GM23338 (cell line): Measurements from ENCODE around the gene L3MBTL4. TPM values are rescaled to one million over a fixed set of nuclear protein-coding genes. Genes with fewer than 3 reads are reported as not detected.

ENCODE experiments used
- ATAC-seq: fragments of 200-7000 bp; cut with Tn5 transposase; 3 replicates; pipeline ENCODE4 v1.9.1; 2020
- DNase-seq: peaks from one replicate; pipeline ENCODE4 v3.0.0-alpha.2; 2015; ENCODE audit warnings: low spot score
- H2AFZ ChIP-seq: fragments of 200-600 bp; sonication (generic); 2 replicates; pipeline ENCODE4 v1.8.0; 2016; ENCODE audit warnings: antibody characterized with exemption, mild to moderate bottlenecking, moderate library complexity
- H3F3A ChIP-seq: fragments of 200-600 bp; sonication (generic); replicated peaks from 2 replicates; pipeline ENCODE4 v1.8.0; 2017; ENCODE audit warnings: antibody characterized with exemption, mixed run types, low read depth
- H3K27ac ChIP-seq: fragments of 200-600 bp; sonication (generic); 2 replicates; pipeline ENCODE4 v1.6.1; 2016; ENCODE audit warnings: low read depth
- H3K27me3 ChIP-seq: fragments of 200-600 bp; sonication (generic); 2 replicates; pipeline ENCODE4 v1.8.0; 2016; ENCODE audit warnings: mild to moderate bottlenecking, mixed run types, moderate library complexity; ENCODE audit not compliant: insufficient read depth
- H3K36me3 ChIP-seq: fragments of 200-600 bp; sonication (generic); 2 replicates; pipeline ENCODE4 v1.8.0; 2016; ENCODE audit warnings: mild to moderate bottlenecking; ENCODE audit not compliant: insufficient read depth
- H3K4me1 ChIP-seq: fragments of 200-600 bp; sonication (generic); 2 replicates; pipeline ENCODE4 v1.8.0; 2016; ENCODE audit warnings: mild to moderate bottlenecking, moderate library complexity; ENCODE audit not compliant: insufficient read depth
- H3K4me2 ChIP-seq: fragments of 200-600 bp; sonication (generic); 2 replicates; pipeline ENCODE4 v1.7.1; 2017; ENCODE audit warnings: mixed run types
- H3K4me3 ChIP-seq: fragments of 200-600 bp; sonication (generic); 2 replicates; pipeline ENCODE4 v1.6.1; 2016; ENCODE audit warnings: mixed run types
- H3K79me2 ChIP-seq: fragments of 200-600 bp; sonication (generic); replicated peaks from 2 replicates; pipeline ENCODE4 v1.8.0; 2017; ENCODE audit warnings: mild to moderate bottlenecking; ENCODE audit not compliant: insufficient read depth
- H3K9me2 ChIP-seq: fragments of 200-600 bp; sonication (generic); 2 replicates; pipeline ENCODE4 v1.8.0; 2017; ENCODE audit not compliant: insufficient read depth
- H4K20me1 ChIP-seq: fragments of 200-600 bp; sonication (generic); replicated peaks from 2 replicates; pipeline ENCODE4 v1.8.0; 2017; ENCODE audit warnings: mild to moderate bottlenecking; ENCODE audit not compliant: insufficient read depth
- H3K27ac Mint-ChIP-seq: 2 replicates; pipeline ENCODE4 v1.8.0; 2020; ENCODE audit warnings: inconsistent platforms, mild to moderate bottlenecking, moderate library complexity, mixed read lengths
- H3K27me3 Mint-ChIP-seq: 3 replicates; pipeline ENCODE4 v1.8.0; 2022; ENCODE audit warnings: low read depth, mild to moderate bottlenecking, moderate library complexity, mixed read lengths, inconsistent platforms; ENCODE audit not compliant: insufficient read depth, poor library complexity
- H3K36me3 Mint-ChIP-seq: 3 replicates; pipeline ENCODE4 v1.8.0; 2021; ENCODE audit warnings: low read depth, mild to moderate bottlenecking, inconsistent platforms, moderate library complexity, mixed read lengths
- H3K4me1 Mint-ChIP-seq: 3 replicates; pipeline ENCODE4 v1.8.0; 2020; ENCODE audit warnings: mild to moderate bottlenecking, inconsistent platforms, mixed read lengths
- H3K4me3 Mint-ChIP-seq: 3 replicates; pipeline ENCODE4 v1.8.0; 2021; ENCODE audit warnings: moderate library complexity, mild to moderate bottlenecking, inconsistent platforms, mixed read lengths
- H3K9me3 Mint-ChIP-seq: 3 replicates; pipeline ENCODE4 v1.8.0; 2020; ENCODE audit warnings: moderate library complexity, mild to moderate bottlenecking, inconsistent platforms, mixed read lengths
- CREB1 ChIP-seq: fragments of 250-450 bp; sonication (Bioruptor Pico); IDR thresholded peaks from 2 replicates; pipeline ENCODE4 v1.5.0; 2020; ENCODE audit warnings: low read depth, mild to moderate bottlenecking, moderate library complexity
- EZH2 ChIP-seq: fragments of 200-600 bp; sonication (generic); IDR thresholded peaks from one replicate; pipeline ENCODE4 v1.8.0; 2017; ENCODE audit warnings: antibody characterized with exemption, mild to moderate bottlenecking, low read depth; ENCODE audit not compliant: unreplicated experiment
- EZH2phosphoT487 ChIP-seq: fragments of 200-600 bp; sonication (generic); IDR thresholded peaks from one replicate; pipeline ENCODE4 v1.8.1; 2018; ENCODE audit warnings: antibody characterized with exemption; ENCODE audit not compliant: unreplicated experiment
- JUNB ChIP-seq: IDR thresholded peaks from one replicate; pipeline ENCODE4 v1.6.1; 2016; ENCODE audit warnings: antibody characterized with exemption; ENCODE audit not compliant: unreplicated experiment
- NANOG ChIP-seq: IDR thresholded peaks from 2 replicates; pipeline ENCODE4 v1.6.1; 2016; ENCODE audit warnings: antibody characterized with exemption, borderline replicate concordance
- POLR2AphosphoS5 ChIP-seq: IDR thresholded peaks from 2 replicates; pipeline ENCODE4 v1.6.1; 2016; ENCODE audit warnings: antibody characterized with exemption, low read depth
- STAT1 ChIP-seq: IDR thresholded peaks from one replicate; pipeline ENCODE4 v1.6.1; 2016; ENCODE audit warnings: antibody characterized with exemption; ENCODE audit not compliant: unreplicated experiment
- ZNF114 ChIP-seq: fragments of 250-450 bp; sonication (Bioruptor Pico); IDR thresholded peaks from 2 replicates; pipeline ENCODE4 v1.5.0; 2020; ENCODE audit warnings: mild to moderate bottlenecking, moderate library complexity
- ZNF331 ChIP-seq: fragments of 250-450 bp; sonication (Bioruptor Pico); IDR thresholded peaks from 2 replicates; pipeline ENCODE4 v1.5.0; 2020; ENCODE audit warnings: low read depth, mild to moderate bottlenecking, moderate library complexity
- polyA plus RNA-seq: library from polyadenylated mRNA; unstranded; fragments of >200 nt; fragmentation: Nextera tagmentation; extraction: Ambion mirVana; gene quantifications from 2 replicates; pipeline ENCODE4 v1.2.1, GENCODE V29; 2016
- total RNA-seq: library from RNA; depleted of rRNA; stranded (reverse); fragments of >200 nt; shearing (Covaris generic); gene quantifications from 2 replicates; pipeline ENCODE4 v1.2.3, GENCODE V29; 2014
- TF ChIP-seq, protein P1 (sequence below): IDR thresholded peaks from one replicate; pipeline ENCODE4 v1.6.1; 2018; ENCODE audit warnings: antibody characterized with exemption; ENCODE audit not compliant: unreplicated experiment
- TF ChIP-seq, protein P2 (sequence below): fragments of 250-450 bp; sonication (Bioruptor Pico); IDR thresholded peaks from 2 replicates; pipeline ENCODE4 v1.5.0; 2020; ENCODE audit warnings: mild to moderate bottlenecking, moderate library complexity

L3MBTL4 gene
- total and polyA plus RNA-seq, 2 experiments from 2014 or later, result 0.48 to 2.8 TPM

DNA sequence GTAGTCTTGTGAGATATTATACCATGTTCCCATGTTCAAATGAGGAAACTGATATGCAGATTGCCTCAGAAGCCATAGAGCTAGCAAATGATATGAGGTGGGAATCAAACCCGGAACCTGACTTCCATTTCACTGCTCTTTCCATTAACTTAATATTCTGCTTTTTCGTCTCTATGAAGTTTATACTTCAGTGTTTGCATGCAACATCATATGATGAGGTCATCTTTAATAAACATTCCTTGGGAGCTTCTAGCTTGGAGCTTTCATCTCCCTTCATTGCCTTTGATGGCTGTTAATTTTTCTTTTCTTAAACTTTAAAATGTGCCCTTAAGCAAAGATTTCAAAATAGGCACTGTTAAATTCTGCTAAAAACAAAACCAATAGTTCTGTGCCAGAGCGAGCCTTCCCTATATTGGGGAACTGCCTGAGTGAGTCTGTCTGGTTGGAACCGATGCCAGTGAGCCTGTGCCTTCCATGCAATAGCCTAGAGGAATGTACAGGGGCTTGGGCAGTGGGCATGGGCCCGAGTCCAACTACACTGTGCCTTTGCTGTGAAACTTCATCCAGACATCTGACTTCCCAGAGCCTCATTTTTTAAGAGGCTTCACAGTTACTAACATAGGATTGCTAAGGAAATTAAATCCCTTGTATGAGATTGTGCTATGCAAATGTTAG lies 428.3 kb downstream of the L3MBTL4 start (continued):
- no peak for TF ChIP-seq CREB1 (CRISPR knock-in tag)
- no peak for TF ChIP-seq NANOG
- no peak for TF ChIP-seq ZNF331 (CRISPR knock-in tag)
- TF ChIP-seq, protein P1, sequence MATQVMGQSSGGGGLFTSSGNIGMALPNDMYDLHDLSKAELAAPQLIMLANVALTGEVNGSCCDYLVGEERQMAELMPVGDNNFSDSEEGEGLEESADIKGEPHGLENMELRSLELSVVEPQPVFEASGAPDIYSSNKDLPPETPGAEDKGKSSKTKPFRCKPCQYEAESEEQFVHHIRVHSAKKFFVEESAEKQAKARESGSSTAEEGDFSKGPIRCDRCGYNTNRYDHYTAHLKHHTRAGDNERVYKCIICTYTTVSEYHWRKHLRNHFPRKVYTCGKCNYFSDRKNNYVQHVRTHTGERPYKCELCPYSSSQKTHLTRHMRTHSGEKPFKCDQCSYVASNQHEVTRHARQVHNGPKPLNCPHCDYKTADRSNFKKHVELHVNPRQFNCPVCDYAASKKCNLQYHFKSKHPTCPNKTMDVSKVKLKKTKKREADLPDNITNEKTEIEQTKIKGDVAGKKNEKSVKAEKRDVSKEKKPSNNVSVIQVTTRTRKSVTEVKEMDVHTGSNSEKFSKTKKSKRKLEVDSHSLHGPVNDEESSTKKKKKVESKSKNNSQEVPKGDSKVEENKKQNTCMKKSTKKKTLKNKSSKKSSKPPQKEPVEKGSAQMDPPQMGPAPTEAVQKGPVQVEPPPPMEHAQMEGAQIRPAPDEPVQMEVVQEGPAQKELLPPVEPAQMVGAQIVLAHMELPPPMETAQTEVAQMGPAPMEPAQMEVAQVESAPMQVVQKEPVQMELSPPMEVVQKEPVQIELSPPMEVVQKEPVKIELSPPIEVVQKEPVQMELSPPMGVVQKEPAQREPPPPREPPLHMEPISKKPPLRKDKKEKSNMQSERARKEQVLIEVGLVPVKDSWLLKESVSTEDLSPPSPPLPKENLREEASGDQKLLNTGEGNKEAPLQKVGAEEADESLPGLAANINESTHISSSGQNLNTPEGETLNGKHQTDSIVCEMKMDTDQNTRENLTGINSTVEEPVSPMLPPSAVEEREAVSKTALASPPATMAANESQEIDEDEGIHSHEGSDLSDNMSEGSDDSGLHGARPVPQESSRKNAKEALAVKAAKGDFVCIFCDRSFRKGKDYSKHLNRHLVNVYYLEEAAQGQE, result no peak
- no peak for TF ChIP-seq JUNB
- no peak for TF ChIP-seq EZH2
- TF ChIP-seq STAT1, result no peak
- no peak for TF ChIP-seq ZNF114

DNA sequence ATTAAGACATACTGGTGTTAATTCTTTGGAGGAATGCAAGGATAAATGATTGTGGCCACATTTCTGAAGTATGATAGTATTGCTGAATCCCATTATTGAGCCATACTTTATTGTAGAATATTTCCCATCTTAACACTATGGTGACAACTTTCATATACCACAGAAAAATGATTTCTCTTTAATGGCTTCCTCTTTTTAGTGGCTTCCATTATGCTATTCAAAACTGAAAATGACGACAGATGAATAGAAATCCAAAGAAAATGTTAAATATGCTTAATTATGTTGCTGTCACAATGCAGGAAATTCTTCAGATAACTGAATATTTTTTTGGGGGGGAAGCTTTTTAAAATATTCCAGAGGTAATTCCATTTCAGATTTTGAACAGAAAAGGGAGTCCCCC lies 430.5 kb downstream of the L3MBTL4 start:
- no peaks in the 10 kb centered on the region for H3K36me3 ChIP-seq
- H3K4me1 ChIP-seq, result no peaks in the 10 kb centered on the region
- no peaks in the 10 kb centered on the region for H3K79me2 ChIP-seq
- no peak overlapping the region for H3K4me2 ChIP-seq
- no peak overlapping the region for H3K4me3 Mint-ChIP-seq
- H3K4me1 Mint-ChIP-seq, result peaks cover 24% of the 10 kb centered on the region
- no peaks in the 10 kb centered on the region for H4K20me1 ChIP-seq
- no peak overlapping the region for H3K27ac Mint-ChIP-seq
- ATAC-seq (no peak), DNase-seq (no peak)
- no peaks in the 10 kb centered on the region for H3K9me3 Mint-ChIP-seq
- peaks cover 3% of the 10 kb centered on the region; the same call in 1 of the 2 replicates for H3K9me2 ChIP-seq
- no peak overlapping the region for H2AFZ ChIP-seq
- H3K27ac ChIP-seq, result no peak overlapping the region
- H3K36me3 Mint-ChIP-seq, result no peaks in the 10 kb centered on the region; the same call in 2 of the 3 replicates
- H3K4me3 ChIP-seq, result no peak overlapping the region
- H3K27me3 ChIP-seq, result no peaks in the 10 kb centered on the region
- H3F3A ChIP-seq, result no peaks in the 10 kb centered on the region
- peaks cover 8% of the 10 kb centered on the region for H3K27me3 Mint-ChIP-seq
- no peak for TF ChIP-seq EZH2phosphoT487
- TF ChIP-seq NANOG, result no peak
- TF ChIP-seq, protein P1, result no peak
- TF ChIP-seq, protein P2, sequence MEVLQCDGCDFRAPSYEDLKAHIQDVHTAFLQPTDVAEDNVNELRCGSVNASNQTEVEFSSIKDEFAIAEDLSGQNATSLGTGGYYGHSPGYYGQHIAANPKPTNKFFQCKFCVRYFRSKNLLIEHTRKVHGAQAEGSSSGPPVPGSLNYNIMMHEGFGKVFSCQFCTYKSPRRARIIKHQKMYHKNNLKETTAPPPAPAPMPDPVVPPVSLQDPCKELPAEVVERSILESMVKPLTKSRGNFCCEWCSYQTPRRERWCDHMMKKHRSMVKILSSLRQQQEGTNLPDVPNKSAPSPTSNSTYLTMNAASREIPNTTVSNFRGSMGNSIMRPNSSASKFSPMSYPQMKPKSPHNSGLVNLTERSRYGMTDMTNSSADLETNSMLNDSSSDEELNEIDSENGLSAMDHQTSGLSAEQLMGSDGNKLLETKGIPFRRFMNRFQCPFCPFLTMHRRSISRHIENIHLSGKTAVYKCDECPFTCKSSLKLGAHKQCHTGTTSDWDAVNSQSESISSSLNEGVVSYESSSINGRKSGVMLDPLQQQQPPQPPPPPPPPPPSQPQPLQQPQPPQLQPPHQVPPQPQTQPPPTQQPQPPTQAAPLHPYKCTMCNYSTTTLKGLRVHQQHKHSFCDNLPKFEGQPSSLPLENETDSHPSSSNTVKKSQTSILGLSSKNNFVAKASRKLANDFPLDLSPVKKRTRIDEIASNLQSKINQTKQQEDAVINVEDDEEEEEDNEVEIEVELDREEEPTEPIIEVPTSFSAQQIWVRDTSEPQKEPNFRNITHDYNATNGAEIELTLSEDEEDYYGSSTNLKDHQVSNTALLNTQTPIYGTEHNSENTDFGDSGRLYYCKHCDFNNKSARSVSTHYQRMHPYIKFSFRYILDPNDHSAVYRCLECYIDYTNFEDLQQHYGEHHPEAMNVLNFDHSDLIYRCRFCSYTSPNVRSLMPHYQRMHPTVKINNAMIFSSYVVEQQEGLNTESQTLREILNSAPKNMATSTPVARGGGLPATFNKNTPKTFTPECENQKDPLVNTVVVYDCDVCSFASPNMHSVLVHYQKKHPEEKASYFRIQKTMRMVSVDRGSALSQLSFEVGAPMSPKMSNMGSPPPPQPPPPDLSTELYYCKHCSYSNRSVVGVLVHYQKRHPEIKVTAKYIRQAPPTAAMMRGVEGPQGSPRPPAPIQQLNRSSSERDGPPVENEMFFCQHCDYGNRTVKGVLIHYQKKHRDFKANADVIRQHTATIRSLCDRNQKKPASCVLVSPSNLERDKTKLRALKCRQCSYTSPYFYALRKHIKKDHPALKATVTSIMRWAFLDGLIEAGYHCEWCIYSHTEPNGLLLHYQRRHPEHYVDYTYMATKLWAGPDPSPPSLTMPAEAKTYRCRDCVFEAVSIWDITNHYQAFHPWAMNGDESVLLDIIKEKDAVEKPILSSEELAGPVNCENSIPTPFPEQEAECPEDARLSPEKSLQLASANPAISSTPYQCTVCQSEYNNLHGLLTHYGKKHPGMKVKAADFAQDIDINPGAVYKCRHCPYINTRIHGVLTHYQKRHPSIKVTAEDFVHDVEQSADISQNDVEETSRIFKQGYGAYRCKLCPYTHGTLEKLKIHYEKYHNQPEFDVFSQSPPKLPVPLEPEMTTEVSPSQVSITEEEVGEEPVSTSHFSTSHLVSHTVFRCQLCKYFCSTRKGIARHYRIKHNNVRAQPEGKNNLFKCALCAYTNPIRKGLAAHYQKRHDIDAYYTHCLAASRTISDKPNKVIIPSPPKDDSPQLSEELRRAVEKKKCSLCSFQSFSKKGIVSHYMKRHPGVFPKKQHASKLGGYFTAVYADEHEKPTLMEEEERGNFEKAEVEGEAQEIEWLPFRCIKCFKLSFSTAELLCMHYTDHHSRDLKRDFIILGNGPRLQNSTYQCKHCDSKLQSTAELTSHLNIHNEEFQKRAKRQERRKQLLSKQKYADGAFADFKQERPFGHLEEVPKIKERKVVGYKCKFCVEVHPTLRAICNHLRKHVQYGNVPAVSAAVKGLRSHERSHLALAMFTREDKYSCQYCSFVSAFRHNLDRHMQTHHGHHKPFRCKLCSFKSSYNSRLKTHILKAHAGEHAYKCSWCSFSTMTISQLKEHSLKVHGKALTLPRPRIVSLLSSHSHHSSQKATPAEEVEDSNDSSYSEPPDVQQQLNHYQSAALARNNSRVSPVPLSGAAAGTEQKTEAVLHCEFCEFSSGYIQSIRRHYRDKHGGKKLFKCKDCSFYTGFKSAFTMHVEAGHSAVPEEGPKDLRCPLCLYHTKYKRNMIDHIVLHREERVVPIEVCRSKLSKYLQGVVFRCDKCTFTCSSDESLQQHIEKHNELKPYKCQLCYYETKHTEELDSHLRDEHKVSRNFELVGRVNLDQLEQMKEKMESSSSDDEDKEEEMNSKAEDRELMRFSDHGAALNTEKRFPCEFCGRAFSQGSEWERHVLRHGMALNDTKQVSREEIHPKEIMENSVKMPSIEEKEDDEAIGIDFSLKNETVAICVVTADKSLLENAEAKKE (CRISPR knock-in tag), result no peak
- TF ChIP-seq POLR2AphosphoS5, result no peak
